K562 (cell line): ENCODE measurements around the gene ZNF750. TPM values are rescaled to one million over a fixed set of nuclear protein-coding genes. Genes with fewer than 3 reads are reported as not detected.

Source experiments
- ATAC-seq: fragments of 200-7000 bp; cut with Tn5 transposase; 3 replicates; pipeline ENCODE4 v1.9.1; 2020; ENCODE audit warnings: moderate library complexity
- BruUV-seq: library from RNA; stranded (reverse); fragments of 400-500 nt; replicated peaks from 2 replicates; lab custom pipeline; 2021; lab: Mats Ljungman, UMichigan
- CTCF ChIA-PET: fragments of 300-600 bp; formaldehyde crosslinking; extraction: SDS; loops from one replicate; lab custom pipeline; 2021; ENCODE audit warnings: low intra/inter-chr PET ratio; lab: Yijun Ruan, JAX
- POLR2A ChIA-PET: fragments of 300-600, 350-650 bp; sonication (Branson Sonifier 250); formaldehyde crosslinking; extraction: SDS; loops from one replicate; lab custom pipeline; 2021; ENCODE audit warnings: antibody characterized with exemption, inconsistent platforms; lab: Yijun Ruan, JAX
- DNase-seq, 4 experiments: peaks; one replicate each; pipeline versions ENCODE4 v3.0.0 to v3.0.0-alpha.2; 2011 to 2018; ENCODE audit warnings: low spot score in 3 of 4, mixed read lengths in 3 of 4; ENCODE audit errors: extremely low read depth in 1 of 4
- FAIRE-seq: peaks from 2 replicates; lab custom pipeline; 2011; peaks lifted over from hg19 to GRCh38; lab: Jason Lieb, UNC
- H2AFZ ChIP-seq: 2 replicates; pipeline ENCODE4 v1.6.0; 2011; ENCODE audit warnings: low read depth, low read length, control low read depth, inconsistent platforms
- H3K27ac ChIP-seq: fragments of 200-600 bp; 3 replicates; pipeline ENCODE4 v1.8.0; 2011; ENCODE audit warnings: low read depth, mild to moderate bottlenecking, control low read depth, inconsistent platforms, low read length, moderate library complexity, mixed read lengths; ENCODE audit errors: extremely low read depth
- H3K27me3 ChIP-seq, 2 experiments: fragments of 300-600 bp in 1 of 2; 2 replicates in 1 of 2; 3 replicates in 1 of 2; pipeline versions ENCODE4 v1.6.0 to v1.8.0; 2011; ENCODE audit warnings: inconsistent platforms in 2 of 2, low read length in 2 of 2, mild to moderate bottlenecking in 1 of 2, mixed read lengths in 1 of 2, moderate library complexity in 1 of 2; ENCODE audit not compliant: control insufficient read depth in 2 of 2, insufficient read depth in 2 of 2
- H3K36me3 ChIP-seq: fragments of 300-600 bp; 3 replicates; pipeline ENCODE4 v1.8.0; 2011; ENCODE audit warnings: mild to moderate bottlenecking, low read length, inconsistent platforms; ENCODE audit not compliant: control insufficient read depth, insufficient read depth
- H3K4me1 ChIP-seq, 2 experiments: fragments of 200-600 bp in 1 of 2; replicated peaks in 1 of 2; 2 replicates in 1 of 2; 3 replicates in 1 of 2; pipeline versions ENCODE4 v1.5.1 to v1.8.0; 2011; ENCODE audit warnings: inconsistent platforms in 2 of 2, low read length in 2 of 2, mild to moderate bottlenecking in 1 of 2, mixed read lengths in 1 of 2, moderate library complexity in 1 of 2; ENCODE audit not compliant: control insufficient read depth in 2 of 2, insufficient read depth in 2 of 2
- H3K4me2 ChIP-seq: 2 replicates; pipeline ENCODE4 v1.6.1; 2011; ENCODE audit warnings: low read length, control low read depth, inconsistent platforms, mixed read lengths; ENCODE audit not compliant: insufficient read depth
- H3K4me3 ChIP-seq: fragments of 200-600 bp; sonication (generic), shearing (Covaris generic); 2 replicates; pipeline ENCODE4 v1.5.1; 2016; ENCODE audit warnings: control low read depth, inconsistent platforms
- H3K79me2 ChIP-seq: fragments of 200-600 bp; 3 replicates; pipeline ENCODE4 v1.8.0; 2011; ENCODE audit warnings: low read length, inconsistent platforms; ENCODE audit not compliant: control insufficient read depth, insufficient read depth
- H3K9ac ChIP-seq, 2 experiments: 2 replicates each; pipeline versions ENCODE4 v1.6.0 to v1.6.1; 2011; ENCODE audit warnings: low read depth in 2 of 2, low read length in 2 of 2, control low read depth in 1 of 2, inconsistent platforms in 1 of 2, mild to moderate bottlenecking in 1 of 2, mixed read lengths in 1 of 2; ENCODE audit not compliant: insufficient read depth in 1 of 2
- H3K9me1 ChIP-seq: one replicate; pipeline ENCODE4 v1.6.0; 2011; ENCODE audit warnings: inconsistent platforms, mild to moderate bottlenecking, low read length, moderate library complexity; ENCODE audit not compliant: control insufficient read depth, insufficient read depth
- H3K9me3 ChIP-seq: replicated peaks from 2 replicates; pipeline ENCODE4 v1.5.1; 2011; ENCODE audit warnings: low read depth, low read length, inconsistent platforms; ENCODE audit not compliant: control insufficient read depth, insufficient read depth
- H4K20me1 ChIP-seq: replicated peaks from 2 replicates; pipeline ENCODE4 v1.6.1; 2011; ENCODE audit warnings: low read length, inconsistent platforms, mixed read lengths; ENCODE audit not compliant: control insufficient read depth, insufficient read depth
- AFF1 ChIP-seq, 2 experiments: fragments of 450-650 bp; IDR thresholded peaks; 2 replicates each; pipeline ENCODE4 v1.6.1; 2018; ENCODE audit warnings: mild to moderate bottlenecking in 2 of 2, low read depth in 1 of 2; ENCODE audit not compliant: partially characterized antibody in 2 of 2
- C11orf30 ChIP-seq: fragments of 450-650 bp; IDR thresholded peaks from 2 replicates; pipeline ENCODE4 v1.6.1; 2016; ENCODE audit warnings: low read depth, mild to moderate bottlenecking
- CBFB ChIP-seq: sonication (generic); formaldehyde crosslinking; IDR thresholded peaks from 2 replicates; pipeline ENCODE4 v1.4.0; 2020; ENCODE audit warnings: mild to moderate bottlenecking, missing genetic modification reagents
- HMG20A ChIP-seq: fragments of 450-650 bp; formaldehyde crosslinking; conservative IDR thresholded peaks from 2 replicates; pipeline ENCODE4 v1.4.0; 2020; ENCODE audit warnings: mild to moderate bottlenecking, mixed read lengths
- ZNF316 ChIP-seq: fragments of 450-650 bp; IDR thresholded peaks from 2 replicates; pipeline ENCODE4 v1.6.1; 2016
- ZNF77 ChIP-seq: fragments of 250-450 bp; sonication (Bioruptor Pico); IDR thresholded peaks from 2 replicates; pipeline ENCODE4 v1.5.0; 2020
- ZZZ3 ChIP-seq: fragments of 450-650 bp; IDR thresholded peaks from 2 replicates; pipeline ENCODE4 v1.6.1; 2016; ENCODE audit warnings: antibody characterized with exemption, mild to moderate bottlenecking, moderate library complexity
- WGBS: fragments of 100-300 bp; shearing (Covaris generic); methylation state at CpG from one replicate; pipeline ENCODE4 v1.1.6; 2016; ENCODE audit warnings: low coverage, mixed read lengths; ENCODE audit not compliant: insufficient coverage; ENCODE audit errors: missing lambda C conversion rate; 5-methylcytosine and 5-hydroxymethylcytosine counted together
- in situ Hi-C: fragments of 300-500 bp; cut with MboI; formaldehyde crosslinking; loops from 4 replicates; pipeline ENCODE4 v1.15.0; 2018; ENCODE audit warnings: inconsistent platforms, mixed read lengths
- intact Hi-C: fragments of 100-400 bp; cut with micrococcal nuclease; formaldehyde crosslinking; loops from 2 replicates; pipeline ENCODE4 v1.14.2; 2022
- polyA plus RNA-seq, 8 experiments: library from polyadenylated mRNA; depleted of rRNA in 4 of 8; stranded (reverse) in 5 of 8; unstranded in 3 of 8; fragments of >200 nt; fragmentation: Nextera tagmentation in 2 of 8; fragmentation: Illumina TruSeq in 1 of 8; extraction: Ambion mirVana in 2 of 8; extraction: Trizol in 1 of 8; gene quantifications; 2 replicates each; pipeline versions ENCODE4 v1.2.1 to v1.2.3, GENCODE V29; 2011 to 2014; ENCODE audit warnings: inconsistent platforms in 1 of 8, missing spikeins in 1 of 8
- total RNA-seq, 7 experiments: library from RNA; depleted of rRNA in 6 of 7; stranded (reverse); fragments of >200 nt in 6 of 7; fragmentation: Illumina TruSeq in 2 of 7; extraction: Trizol in 2 of 7; gene quantifications; 2 replicates each; pipeline versions ENCODE4 v1.2.1 to v1.2.3, GENCODE V29; 2011 to 2021; ENCODE audit warnings: low replicate concordance in 1 of 7

Gene ZNF750
- total and polyA plus RNA-seq, 9 of the 15 experiments (the other 6 are each of a cell fraction or from before 2014, with no cell fraction given), result not detected

- Histone ChIP-seq H3K36me3 (peaks cover 27% of the 10 kb centered on the region; the same call in 2 of the 3 replicates), H3K4me1 (peaks cover 0 to 21% of the 10 kb centered on the region in 2 experiments; a peak in 2 of 5 replicates), H3K27me3 (no peaks in the 10 kb centered on the region), H3K9me3 (no peaks in the 10 kb centered on the region), H3K27ac (no peak overlapping the region), H3K4me2 (no peak overlapping the region), H3K9ac (no peak overlapping the region), H3K9me1 (no peaks in the 10 kb centered on the region), H2AFZ (no peak overlapping the region), H3K79me2 (peaks cover 6% of the 10 kb centered on the region; the same call in 1 of the 3 replicates), H4K20me1 (no peaks in the 10 kb centered on the region), H3K4me3 (no peak overlapping the region)
- WGBS, result 95% methylated on average over 15 of the region's 19 CpGs
- ChIA-PET POLR2A (no interaction called here), CTCF (no interaction called here)
- intact Hi-C loops (no loop called here), in situ Hi-C loops (no loop called here)
- DNase-seq, result no peak
- TF ChIP-seq AFF1 (IDR thresholded peaks at IDR 0.05; ENCODE audit: low read depth in 1 of 2, partially characterized antibody in 2 of 2) (no peak), C11orf30 (0 out of 2 replicates have a peak, but pooled peaks have one; percentile 20), CBFB (CRISPR knock-in tag) (no peak), ZNF77 (CRISPR knock-in tag) (no peak), ZNF316 (peak; percentile 41; the same call in 1 of the 2 replicates), HMG20A (no peak), ZZZ3 (no peak)
- no peak for FAIRE-seq
- BruUV-seq, result no TSS peak
- no peak for ATAC-seq
Measured at GRCh38 chr17:82789051-82789592, 50.7 kb downstream of the ZNF750 start.
